ENCODE results near the gene PIGC.

Gene PIGC

DNA sequence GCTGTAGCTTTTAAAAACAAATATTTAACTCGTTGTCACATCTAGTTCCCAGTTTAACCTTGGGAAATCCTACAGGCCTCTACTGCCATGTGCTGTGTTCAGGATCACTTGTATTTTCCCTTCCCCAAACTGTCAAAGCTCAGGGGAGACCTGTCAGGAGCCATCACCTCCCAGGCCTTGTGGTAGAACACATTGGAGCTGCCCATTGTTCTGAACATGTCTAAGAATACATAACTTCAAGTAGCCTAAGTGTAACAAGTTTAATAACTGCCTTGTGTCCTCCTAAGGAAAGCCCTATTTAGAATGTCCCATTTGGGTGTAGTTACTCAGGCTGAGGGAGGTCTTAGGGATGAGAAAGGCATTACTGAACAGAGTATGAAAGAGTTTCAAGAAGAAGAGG, 28.6 kb upstream of the PIGC start:
- ChIA-PET POLR2A (no interaction called here), CTCF (no interaction called here)
- DNase-seq (ENCODE audit: extremely low spot score), result no peak
- TF ChIP-seq FOXA1 (IDR thresholded peaks at IDR 0.05) (no peak), L3MBTL2 (conservative IDR thresholded peaks at IDR 0.05) (no peak), TARDBP (IDR thresholded peaks at IDR 0.05) (no peak), ZNF384 (IDR thresholded peaks at IDR 0.05) (no peak), SP1 (IDR thresholded peaks at IDR 0.05) (no peak), HDGF (IDR thresholded peaks at IDR 0.05; ENCODE audit: borderline replicate concordance) (no peak), LEF1 (IDR thresholded peaks at IDR 0.05; ENCODE audit: borderline replicate concordance) (no peak), NFRKB (IDR thresholded peaks at IDR 0.05) (no peak), FOXM1 (IDR thresholded peaks at IDR 0.05; ENCODE audit: borderline replicate concordance) (no peak), SUZ12 (IDR thresholded peaks at IDR 0.05) (no peak), BHLHE40 (IDR thresholded peaks at IDR 0.05; ENCODE audit: borderline replicate concordance) (no peak), FOXK2 (IDR thresholded peaks at IDR 0.05) (no peak), CTBP1 (IDR thresholded peaks at IDR 0.05; ENCODE audit: borderline replicate concordance) (no peak), ARNT (IDR thresholded peaks at IDR 0.05) (no peak), ELF4 (IDR thresholded peaks at IDR 0.05) (no peak)
- TF ChIP-seq, protein P1, sequence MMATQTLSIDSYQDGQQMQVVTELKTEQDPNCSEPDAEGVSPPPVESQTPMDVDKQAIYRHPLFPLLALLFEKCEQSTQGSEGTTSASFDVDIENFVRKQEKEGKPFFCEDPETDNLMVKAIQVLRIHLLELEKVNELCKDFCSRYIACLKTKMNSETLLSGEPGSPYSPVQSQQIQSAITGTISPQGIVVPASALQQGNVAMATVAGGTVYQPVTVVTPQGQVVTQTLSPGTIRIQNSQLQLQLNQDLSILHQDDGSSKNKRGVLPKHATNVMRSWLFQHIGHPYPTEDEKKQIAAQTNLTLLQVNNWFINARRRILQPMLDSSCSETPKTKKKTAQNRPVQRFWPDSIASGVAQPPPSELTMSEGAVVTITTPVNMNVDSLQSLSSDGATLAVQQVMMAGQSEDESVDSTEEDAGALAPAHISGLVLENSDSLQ (IDR thresholded peaks at IDR 0.05), result no peak

DNA sequence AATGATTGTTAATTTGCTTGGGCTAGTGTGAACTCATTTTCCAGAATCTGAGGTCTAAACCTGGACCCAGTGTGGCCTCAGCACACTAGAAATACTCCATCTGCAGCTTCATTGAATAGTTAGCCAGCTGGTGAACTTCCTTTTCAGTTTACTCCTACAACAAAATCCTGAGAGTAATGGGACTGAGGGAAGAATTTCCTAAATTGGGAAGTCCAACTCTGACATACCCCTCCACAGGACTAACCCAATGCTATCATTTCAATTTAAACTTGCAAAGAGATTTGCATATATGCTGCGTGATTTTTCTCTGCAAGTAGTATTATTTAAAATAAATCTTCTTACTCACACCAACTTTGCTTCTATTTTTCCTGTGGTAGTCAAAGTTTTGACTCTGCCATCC, 27.8 kb upstream of the PIGC start:
- POLR2A ChIA-PET, result no interaction called here
- CTCF ChIA-PET, result no interaction called here

DNA sequence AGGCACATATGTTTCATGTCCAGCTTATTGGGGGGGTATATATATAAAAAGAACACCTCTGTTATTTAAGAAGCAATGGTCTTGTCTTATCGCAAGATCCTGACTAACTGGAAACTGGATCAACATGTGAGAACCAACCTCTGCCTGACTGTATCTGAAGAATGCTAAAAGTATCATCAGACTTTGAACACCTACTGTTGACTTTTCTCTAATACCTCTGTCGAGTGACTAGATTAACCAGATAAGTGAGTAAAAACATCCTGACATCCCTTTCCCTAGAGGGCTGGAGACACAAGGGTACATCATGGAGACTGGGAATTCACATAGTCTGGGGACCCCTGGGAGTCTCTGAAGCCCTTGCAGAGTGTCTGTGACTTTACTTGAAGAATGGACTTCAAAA, 26.3 kb upstream of the PIGC start:
- no peak for DNase-seq (ENCODE audit: extremely low spot score)

More for the DNA sequence above, 27.8 kb upstream of the PIGC start:
- no peak for DNase-seq (ENCODE audit: extremely low spot score)
- TF ChIP-seq CTBP1 (IDR thresholded peaks at IDR 0.05; ENCODE audit: borderline replicate concordance) (no peak), HDGF (IDR thresholded peaks at IDR 0.05; ENCODE audit: borderline replicate concordance) (no peak), LEF1 (IDR thresholded peaks at IDR 0.05; ENCODE audit: borderline replicate concordance) (no peak), TARDBP (IDR thresholded peaks at IDR 0.05) (no peak), FOXK2 (IDR thresholded peaks at IDR 0.05) (no peak), SP1 (IDR thresholded peaks at IDR 0.05) (no peak), FOXA1 (IDR thresholded peaks at IDR 0.05) (no peak), L3MBTL2 (conservative IDR thresholded peaks at IDR 0.05) (no peak), SUZ12 (IDR thresholded peaks at IDR 0.05) (no peak), FOXM1 (IDR thresholded peaks at IDR 0.05; ENCODE audit: borderline replicate concordance) (no peak), ZNF384 (IDR thresholded peaks at IDR 0.05) (no peak), BHLHE40 (IDR thresholded peaks at IDR 0.05; ENCODE audit: borderline replicate concordance) (no peak), ARNT (IDR thresholded peaks at IDR 0.05) (no peak), NFRKB (IDR thresholded peaks at IDR 0.05) (no peak)
- TF ChIP-seq, protein P1 (IDR thresholded peaks at IDR 0.05), result no peak

DNA sequence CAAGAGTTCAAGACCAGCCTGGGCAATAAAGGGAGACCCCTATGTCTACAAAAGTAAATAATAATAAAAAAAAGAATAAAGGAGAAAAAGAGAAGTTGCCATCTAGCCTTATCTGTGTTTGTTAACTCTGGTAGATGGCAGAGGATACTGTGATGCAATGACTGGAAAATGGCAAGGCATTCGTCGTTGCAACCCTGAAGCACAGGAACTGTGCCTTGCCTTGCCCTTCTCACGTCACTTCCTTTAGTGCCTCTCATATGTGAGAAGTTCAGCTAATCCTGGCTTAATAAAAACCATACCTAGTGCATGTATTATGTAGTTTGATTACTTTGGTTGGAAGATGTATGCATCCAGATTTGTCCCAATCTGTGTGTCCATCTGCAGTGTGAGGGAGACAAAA, 25.8 kb upstream of the PIGC start:
- no peak for DNase-seq (ENCODE audit: extremely low spot score)
- TF ChIP-seq, protein P1 (IDR thresholded peaks at IDR 0.05), result no peak
- TF ChIP-seq NFRKB (IDR thresholded peaks at IDR 0.05) (no peak), SP1 (IDR thresholded peaks at IDR 0.05) (no peak), TARDBP (IDR thresholded peaks at IDR 0.05) (no peak), FOXM1 (IDR thresholded peaks at IDR 0.05; ENCODE audit: borderline replicate concordance) (no peak), BHLHE40 (IDR thresholded peaks at IDR 0.05; ENCODE audit: borderline replicate concordance) (no peak), SUZ12 (IDR thresholded peaks at IDR 0.05) (no peak), FOXA1 (IDR thresholded peaks at IDR 0.05) (no peak), ZNF384 (IDR thresholded peaks at IDR 0.05) (no peak), CTBP1 (IDR thresholded peaks at IDR 0.05; ENCODE audit: borderline replicate concordance) (no peak)
- ChIA-PET POLR2A (no interaction called here), CTCF (no interaction called here)

More for the DNA sequence above, 26.3 kb upstream of the PIGC start:
- TF ChIP-seq L3MBTL2 (conservative IDR thresholded peaks at IDR 0.05) (no peak), SUZ12 (IDR thresholded peaks at IDR 0.05) (no peak), FOXM1 (IDR thresholded peaks at IDR 0.05; ENCODE audit: borderline replicate concordance) (no peak), FOXK2 (IDR thresholded peaks at IDR 0.05) (no peak), HDGF (IDR thresholded peaks at IDR 0.05; ENCODE audit: borderline replicate concordance) (no peak), LEF1 (IDR thresholded peaks at IDR 0.05; ENCODE audit: borderline replicate concordance) (no peak), ELF4 (IDR thresholded peaks at IDR 0.05) (no peak)
- POLR2A ChIA-PET, result no interaction called here
- CTCF ChIA-PET, result no interaction called here

DNA sequence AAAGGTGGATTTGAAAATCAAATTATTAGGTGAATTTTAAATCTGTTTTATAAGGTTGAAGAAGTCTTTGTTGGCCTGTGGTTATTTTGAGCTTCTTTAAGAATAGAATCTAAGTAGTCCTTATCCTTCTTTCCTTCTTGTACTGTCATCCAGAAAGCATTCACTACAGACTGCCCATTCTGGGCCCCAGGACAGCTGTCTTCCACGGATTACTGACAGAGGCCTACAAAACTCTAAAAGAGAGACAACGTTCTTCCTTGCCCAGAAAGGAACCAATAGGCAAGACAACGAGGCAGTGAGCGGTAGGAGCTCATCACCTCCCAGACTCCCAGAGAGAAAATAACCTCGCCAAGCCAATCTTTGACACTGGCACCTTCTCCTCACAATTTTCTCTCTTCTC, 24.4 kb upstream of the PIGC start:
- POLR2A ChIA-PET, result no interaction called here
- CTCF ChIA-PET, result no interaction called here

More for the DNA sequence above, 24.4 kb upstream of the PIGC start:
- no peak for TF ChIP-seq ELF4 (IDR thresholded peaks at IDR 0.05)
- TF ChIP-seq FOXK2 (IDR thresholded peaks at IDR 0.05), result no peak
- TF ChIP-seq TARDBP (IDR thresholded peaks at IDR 0.05), result no peak
- no peak for TF ChIP-seq L3MBTL2 (conservative IDR thresholded peaks at IDR 0.05)
- no peak for TF ChIP-seq ZNF384 (IDR thresholded peaks at IDR 0.05)
- TF ChIP-seq NFRKB (IDR thresholded peaks at IDR 0.05), result no peak
- no peak for TF ChIP-seq FOXM1 (IDR thresholded peaks at IDR 0.05; ENCODE audit: borderline replicate concordance)
- TF ChIP-seq LEF1 (IDR thresholded peaks at IDR 0.05; ENCODE audit: borderline replicate concordance), result no peak
- TF ChIP-seq SP1 (IDR thresholded peaks at IDR 0.05), result no peak
- no peak for TF ChIP-seq ARNT (IDR thresholded peaks at IDR 0.05)
- no peak for TF ChIP-seq BHLHE40 (IDR thresholded peaks at IDR 0.05; ENCODE audit: borderline replicate concordance)
- TF ChIP-seq, protein P1 (IDR thresholded peaks at IDR 0.05), result no peak
- TF ChIP-seq CTBP1 (IDR thresholded peaks at IDR 0.05; ENCODE audit: borderline replicate concordance), result no peak
- TF ChIP-seq HDGF (IDR thresholded peaks at IDR 0.05; ENCODE audit: borderline replicate concordance), result no peak
- TF ChIP-seq FOXA1 (IDR thresholded peaks at IDR 0.05), result no peak
- TF ChIP-seq SUZ12 (IDR thresholded peaks at IDR 0.05), result no peak
- no peak for DNase-seq (ENCODE audit: extremely low spot score)

All from HEK293T (cell line).